GM19455 (cell line): ENCODE data around the gene SLC9A1.
"Not testable (repeated sequence)": the region's sequence is repeated elsewhere in the genome, so short reads cannot be mapped to it uniquely, and the experiment has no call there.

Source experiments
- ATAC-seq: cut with Tn5 transposase; IDR thresholded peaks from one replicate; pipeline ENCODE4 v1.9.1; 2021; ENCODE audit not compliant: unreplicated experiment

Gene SLC9A1

DNA sequence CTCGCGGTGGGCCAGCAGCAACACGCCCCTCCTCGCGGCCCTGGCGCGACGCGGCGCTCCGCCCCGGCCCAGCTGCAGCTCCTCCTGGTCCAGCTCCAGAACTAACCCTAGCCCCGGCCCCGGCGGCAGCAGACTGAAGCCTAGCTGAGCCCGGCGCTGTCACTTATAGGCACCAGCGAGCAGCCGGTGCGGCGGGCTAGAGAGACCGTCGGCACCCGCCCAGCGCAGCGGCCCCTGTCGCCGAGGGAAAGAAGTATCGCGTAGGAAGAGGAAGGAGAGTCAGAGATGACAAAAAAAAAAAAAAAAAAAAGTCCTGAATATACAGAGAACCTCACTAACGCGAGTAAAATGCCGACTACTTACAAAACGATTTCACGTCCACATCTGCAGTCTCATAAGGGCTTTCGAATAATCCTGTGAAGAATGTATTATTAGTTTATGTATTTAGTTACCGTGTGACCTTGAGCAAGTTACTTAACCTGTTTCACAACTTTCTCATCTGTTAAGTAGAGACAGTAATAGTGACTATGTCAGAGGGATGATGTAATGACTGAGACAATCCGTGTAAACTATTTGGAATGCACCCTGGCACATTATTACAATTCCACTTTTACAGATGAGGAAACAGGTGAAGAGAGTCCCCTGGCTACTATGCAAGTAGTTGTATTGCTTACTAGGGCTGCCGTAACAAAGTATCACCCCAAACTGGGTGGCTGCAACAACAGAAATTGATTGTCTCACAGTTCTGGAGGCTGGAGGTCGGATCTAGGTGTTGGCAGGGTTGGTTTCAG is at the start of gene SLC9A1:
TSS of gene SLC9A1 (minus strand) at position 135 of the 791 bp plus-strand sequence. CDS start 791 bp downstream, outside the sequence.
- ATAC-seq, result peak; percentile 87

GRCh38 chr1:27203946-27204345 is 49.0 kb upstream of the SLC9A1 start:
- no peak for ATAC-seq

GRCh38 chr1:27201295-27201694 is 46.4 kb upstream of the SLC9A1 start:
- ATAC-seq, result no peak

- no peak for ATAC-seq
These were observed 38.3 kb upstream of the SLC9A1 start for GRCh38 chr1:27193194-27193593.

- no peak for ATAC-seq
These were observed 37.2 kb upstream of the SLC9A1 start for GRCh38 chr1:27192039-27192529.

GRCh38 chr1:27184665-27185064 is 29.7 kb upstream of the SLC9A1 start:
- ATAC-seq, result not testable (repeated sequence)

DNA sequence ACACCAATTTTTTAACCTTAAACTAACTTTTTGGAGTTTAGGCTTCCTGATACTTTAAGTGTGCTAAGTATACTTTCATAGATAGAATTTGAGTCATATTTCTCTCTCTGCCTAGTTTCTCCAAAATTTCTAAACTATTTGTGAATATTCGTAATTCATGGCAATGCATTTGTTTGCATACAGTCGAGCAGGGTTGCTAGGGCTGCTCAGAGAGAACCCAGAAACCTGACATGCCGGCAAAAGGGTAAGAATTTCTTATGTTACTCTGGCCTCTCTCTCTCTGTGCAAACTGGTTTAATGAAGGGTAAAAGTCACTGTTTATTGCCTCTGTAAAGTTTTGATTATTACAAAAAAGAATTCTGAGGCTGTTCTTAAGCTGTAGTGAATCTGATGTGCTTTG is 25.1 kb upstream of the SLC9A1 start:
- ATAC-seq, result no peak

DNA sequence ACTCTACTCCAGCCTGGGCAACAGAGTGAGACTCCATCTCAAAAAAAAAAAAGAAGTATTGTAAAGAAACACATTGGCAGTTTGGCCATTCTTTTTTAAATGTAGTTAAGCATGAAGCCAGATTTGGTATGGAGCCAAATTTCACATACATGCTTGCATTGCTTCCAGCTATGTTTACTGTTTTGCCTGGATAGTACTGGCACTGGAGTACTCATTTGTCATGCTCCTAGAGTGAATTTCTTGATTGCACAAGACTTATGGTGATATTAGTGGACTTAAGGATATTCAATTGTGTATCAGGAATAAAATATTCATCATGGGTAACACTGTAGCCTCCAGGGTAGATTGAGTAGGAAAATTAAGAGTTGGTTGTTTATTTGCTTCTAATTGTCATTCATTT is 24.5 kb upstream of the SLC9A1 start:
- ATAC-seq, result no peak

GRCh38 chr1:27176954-27177353 is 22.0 kb upstream of the SLC9A1 start:
- no peak for ATAC-seq

GRCh38 chr1:27176323-27176722 is 21.4 kb upstream of the SLC9A1 start:
- ATAC-seq, result no peak

- not testable (repeated sequence) for ATAC-seq
These were observed 18.1 kb upstream of the SLC9A1 start for GRCh38 chr1:27172992-27173391.

- no peak for ATAC-seq
These were observed 12.0 kb upstream of the SLC9A1 start for GRCh38 chr1:27166929-27167328.

DNA sequence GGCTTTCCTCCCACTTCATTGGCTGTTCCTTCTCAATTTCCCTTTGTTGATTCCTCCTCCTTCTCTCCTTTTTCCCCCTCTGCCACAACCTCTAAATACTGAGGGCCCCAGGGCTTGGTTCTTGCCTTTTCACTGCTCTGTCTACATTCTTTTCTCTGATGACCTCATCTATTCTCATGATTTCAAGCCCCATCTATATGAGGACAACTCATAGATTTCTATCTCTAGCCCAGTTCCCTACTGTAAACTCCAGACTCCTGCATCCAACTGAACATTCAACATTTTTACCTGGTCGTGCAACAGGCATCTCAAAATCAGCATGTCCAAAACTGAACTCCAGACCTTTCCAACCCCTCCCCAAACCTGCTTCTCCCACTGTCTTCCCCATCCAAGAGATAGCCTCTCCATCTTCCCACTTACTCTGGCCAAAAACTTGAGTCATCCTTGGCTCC is 11.5 kb upstream of the SLC9A1 start:
- ATAC-seq, result no peak

GRCh38 chr1:27163093-27163492 is 8.2 kb upstream of the SLC9A1 start:
- no peak for ATAC-seq

DNA sequence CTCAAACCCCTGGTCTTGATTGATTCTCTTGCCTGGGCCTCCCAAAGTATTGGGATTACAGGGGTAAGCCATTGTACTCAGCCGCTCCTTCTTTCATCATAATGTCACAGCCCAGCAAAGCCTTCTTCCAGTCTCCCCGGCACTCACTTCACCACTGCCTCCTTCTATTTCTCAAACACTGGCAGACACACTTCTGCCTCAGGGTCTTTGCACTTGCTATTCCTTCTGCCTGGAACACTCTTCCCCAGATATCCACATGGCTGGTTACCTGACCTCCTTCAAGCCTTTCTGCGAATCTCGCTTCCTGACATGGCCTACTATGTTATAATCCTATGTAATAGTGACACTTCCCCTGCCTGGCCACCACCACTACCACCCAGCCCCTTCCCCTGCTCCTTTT is 7.2 kb upstream of the SLC9A1 start:
- ATAC-seq, result no peak

GRCh38 chr1:27161594-27161993 is 6.7 kb upstream of the SLC9A1 start:
- no peak for ATAC-seq

DNA sequence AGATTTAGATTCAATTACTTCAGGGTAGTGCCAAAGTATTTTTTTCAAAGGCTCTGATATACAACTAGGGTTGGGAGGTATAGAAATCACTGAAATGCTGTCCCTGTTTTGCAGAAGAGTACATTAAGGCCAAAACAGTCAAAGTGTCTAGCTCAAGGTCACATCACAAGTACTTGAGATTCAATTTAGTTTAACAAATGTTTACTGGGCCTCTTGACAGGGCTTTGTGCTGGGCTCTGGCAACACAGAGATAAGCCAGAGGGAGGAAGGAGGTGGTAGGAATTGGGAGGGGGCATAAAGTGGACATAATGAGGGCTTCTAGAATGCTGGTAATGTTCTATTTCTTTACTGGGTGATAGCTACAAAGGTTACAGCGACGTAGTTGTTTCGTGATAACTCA is 2.3 kb upstream of the SLC9A1 start:
- ATAC-seq, result no peak

GRCh38 chr1:27154469-27154990 is 395 bp downstream of the SLC9A1 start:
- ATAC-seq, result no peak

DNA sequence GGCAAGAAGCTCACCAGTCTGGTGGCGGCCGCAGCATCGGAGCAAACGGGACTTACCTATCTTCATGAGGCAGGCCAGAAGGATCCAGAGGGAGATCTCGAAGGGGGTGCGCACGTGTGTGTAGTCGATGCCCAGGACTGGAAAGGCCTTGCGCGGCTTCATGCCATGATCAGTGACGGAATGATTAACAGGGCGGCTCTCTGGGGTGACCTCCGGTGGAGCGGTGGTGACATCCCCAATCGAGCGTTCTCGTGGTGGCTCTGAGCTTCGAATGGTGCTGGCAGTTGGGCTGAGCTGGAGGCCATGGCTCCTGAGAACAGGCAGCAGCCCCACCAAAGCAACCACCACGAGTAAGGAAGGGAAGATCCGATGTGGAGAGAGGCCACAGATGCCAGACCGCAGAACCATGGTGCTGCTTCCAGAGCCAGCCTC is 982 bp downstream of the SLC9A1 start:
- no peak for ATAC-seq

DNA sequence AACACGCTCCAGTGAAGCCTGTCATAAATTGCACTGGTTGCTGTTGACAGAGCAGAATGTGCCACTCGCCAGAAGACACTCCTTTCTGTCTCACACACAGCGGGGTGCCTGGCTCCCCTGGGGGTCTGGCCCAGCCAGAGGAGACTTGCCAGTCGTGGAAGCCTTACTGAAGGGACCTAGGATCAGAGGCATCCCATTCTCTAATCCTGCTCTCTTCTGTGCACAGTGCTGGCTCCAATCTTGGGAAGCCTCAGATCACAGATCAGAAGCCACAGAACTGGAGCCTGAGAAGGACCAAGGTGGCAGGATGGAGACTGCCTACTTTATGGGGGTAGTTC is 1.4 kb downstream of the SLC9A1 start:
- ATAC-seq, result no peak

GRCh38 chr1:27152829-27153548 is 1.9 kb downstream of the SLC9A1 start:
- no peak for ATAC-seq
